Left kidney (tissue), 2 donors: ENCODE measurements around the gene CDH8. TPM values are rescaled to one million over a fixed set of nuclear protein-coding genes. Genes with fewer than 3 reads are reported as not detected.

ENCODE experiments used
- DNase-seq: peaks from one replicate; pipeline ENCODE4 v3.0.0-alpha.2; 2013
- polyA plus RNA-seq: library from polyadenylated mRNA; unstranded; fragments of 120-200 nt; gene quantifications from one replicate; pipeline ENCODE4 v1.2.1, GENCODE V29; 2013; ENCODE audit not compliant: insufficient read length

Gene CDH8
- polyA plus RNA-seq, 1 donor = 4.6 TPM

GRCh38 chr16:61645561-61645960 lies 390.7 kb downstream of the CDH8 start:
- DNase-seq = no peak

GRCh38 chr16:61644736-61645135 lies 391.5 kb downstream of the CDH8 start:
- no peak for DNase-seq

DNA sequence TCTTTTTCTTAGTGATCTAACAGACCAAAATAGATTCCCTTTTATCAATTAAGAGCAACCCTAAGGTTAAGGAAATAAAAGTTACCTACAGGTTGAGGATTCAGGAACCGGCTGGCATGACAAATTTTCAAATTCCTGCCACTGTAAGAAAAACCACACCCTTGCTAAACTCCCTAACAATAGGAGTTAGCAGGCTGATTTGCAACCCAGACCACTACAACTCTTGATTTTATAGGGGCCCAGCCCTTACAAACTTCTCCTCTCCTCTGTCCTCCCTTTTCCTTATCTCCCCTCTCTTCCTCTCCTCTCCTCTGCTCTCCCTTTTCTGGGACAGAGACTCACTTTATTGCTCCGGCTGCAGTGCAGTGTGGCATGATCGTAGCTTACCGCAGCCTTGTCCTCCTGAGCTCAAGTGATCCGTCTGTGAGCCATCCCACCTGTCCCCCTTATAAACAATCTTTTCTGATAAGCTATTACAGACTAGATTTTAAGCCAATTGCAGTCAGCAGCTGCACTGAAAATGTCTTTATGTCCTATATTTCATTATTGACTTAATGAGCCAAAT lies 418.9 kb downstream of the CDH8 start:
- DNase-seq = no peak

- DNase-seq = no peak
Observed at GRCh38 chr16:61616088-61616487, 420.1 kb downstream of the CDH8 start.

DNA sequence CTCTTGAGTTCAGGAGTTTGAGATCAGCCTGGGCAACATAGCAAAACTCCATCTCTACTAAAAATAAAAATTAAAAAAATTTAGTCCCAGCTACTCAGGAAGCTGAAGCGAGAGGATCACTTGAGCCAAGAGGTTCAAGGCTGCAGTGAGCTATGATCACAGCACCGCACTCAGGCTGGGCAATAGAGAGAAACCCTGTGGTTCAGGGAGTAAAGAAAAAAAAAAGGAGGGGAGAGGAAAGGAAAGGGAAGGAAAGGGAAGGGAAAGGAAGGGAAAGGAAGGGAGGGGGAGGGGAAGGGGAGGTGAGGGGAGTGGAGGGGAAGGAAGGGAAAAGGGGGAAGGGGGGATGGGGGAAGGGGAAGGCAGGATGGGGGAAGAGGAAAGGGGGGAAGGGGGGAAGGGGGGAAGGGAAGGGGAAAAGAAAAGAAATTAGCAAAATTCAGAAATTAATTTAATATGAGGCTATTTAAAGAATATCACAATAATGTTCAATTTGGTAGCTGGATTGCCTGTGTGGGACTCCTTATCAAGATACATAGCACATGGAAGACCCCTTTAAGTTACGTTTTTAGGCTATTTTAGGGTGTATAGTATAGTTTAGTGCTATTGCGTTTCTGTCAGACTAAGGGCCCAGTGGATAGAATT lies 424.3 kb downstream of the CDH8 start:
- no peak for DNase-seq

DNA sequence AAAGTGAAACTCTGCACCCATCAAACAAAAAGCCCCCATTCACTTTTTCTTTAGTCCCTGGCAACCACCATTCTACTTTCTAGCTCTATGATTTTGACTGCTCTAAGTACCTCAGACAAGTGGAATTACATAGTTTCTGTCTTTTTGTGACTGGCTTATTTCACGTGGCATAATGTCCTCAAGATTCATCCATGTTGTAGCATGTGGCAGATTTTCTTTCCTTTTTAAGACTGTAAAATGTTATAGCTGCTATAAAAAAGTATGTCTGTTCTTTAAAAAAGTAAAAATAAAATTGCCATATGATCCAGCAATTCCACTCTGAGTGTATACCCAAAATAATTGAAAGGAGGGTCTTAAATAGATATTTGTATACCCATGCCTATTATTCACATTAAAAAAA lies 429.7 kb downstream of the CDH8 start:
- no peak for DNase-seq
